Colonic mucosa (tissue), 4 donors: ENCODE measurements around the gene PGM5. TPM values are rescaled to one million over a fixed set of nuclear protein-coding genes. Genes with fewer than 3 reads are reported as not detected.

Experiments used
- DNase-seq: peaks from one replicate; pipeline ENCODE4 v3.0.0-alpha.2; 2020
- H3K27ac ChIP-seq: fragments of 200-600 bp; one replicate; pipeline ENCODE4 v1.8.0; 2021
- H3K27me3 ChIP-seq: fragments of 200-600 bp; one replicate; pipeline ENCODE4 v1.8.0; 2021
- H3K36me3 ChIP-seq: fragments of 200-600 bp; one replicate; pipeline ENCODE4 v1.8.0; 2021
- H3K4me1 ChIP-seq: fragments of 200-600 bp; one replicate; pipeline ENCODE4 v1.8.0; 2021; ENCODE audit warnings: mild to moderate bottlenecking
- H3K4me3 ChIP-seq: fragments of 200-600 bp; one replicate; pipeline ENCODE4 v1.8.0; 2021
- H3K9ac ChIP-seq, 2 donors: one replicate each; pipeline ENCODE4 v1.7.0; 2013; ENCODE audit warnings: control low read depth in 2 of 2, low read depth in 2 of 2, low read length in 2 of 2
- H3K9me3 ChIP-seq: fragments of 200-600 bp; one replicate; pipeline ENCODE4 v1.8.0; 2021
- CTCF ChIP-seq: fragments of 200-600 bp; IDR thresholded peaks from one replicate; pipeline ENCODE4 v1.8.0; 2022; ENCODE audit warnings: antibody characterized with exemption, mild to moderate bottlenecking
- intact Hi-C: fragments of 100-400 bp; cut with DNase I; formaldehyde crosslinking; loops from one replicate; pipeline ENCODE4 v1.14.1; 2022
- total RNA-seq, 2 donors: library from RNA; stranded (reverse); fragmentation: NEBNext Ultra II Directional in 1 of 2; extraction: Animal tissue kit (Norgen Biotek cat#: 25700) in 1 of 2; gene quantifications; one replicate each; pipeline ENCODE4 v1.2.1, GENCODE V29; 2021
- donor health status: healthy.
- donor health status: DM: no; HTN: no; CAD: no.
- donor health status: DM: no; HTN: no; CAD: no.

Gene PGM5
- total RNA-seq, 2 donors from 2014 or later: 7.7 to 48.6 TPM

- DNase-seq: no peak
- intact Hi-C loops: no loop called here
- TF ChIP-seq CTCF: no peak
- Histone ChIP-seq H3K27ac (no peak overlapping the region), H3K9ac (no peak overlapping the region), H3K4me1 (no peaks in the 10 kb centered on the region), H3K27me3 (no peaks in the 10 kb centered on the region), H3K36me3 (no peaks in the 10 kb centered on the region), H3K4me3 (no peak overlapping the region), H3K9me3 (no peaks in the 10 kb centered on the region)
Observed at GRCh38 chr9:68545033-68545705, 188.8 kb downstream of the PGM5 start.

- Histone ChIP-seq H3K4me1 (no peaks in the 10 kb centered on the region), H3K4me3 (no peak overlapping the region), H3K36me3 (no peaks in the 10 kb centered on the region), H3K9me3 (no peaks in the 10 kb centered on the region), H3K9ac (no peak overlapping the region), H3K27ac (no peak overlapping the region), H3K27me3 (no peaks in the 10 kb centered on the region)
- DNase-seq: no peak
- no peak for TF ChIP-seq CTCF
- intact Hi-C loops: no loop called here
Observed at GRCh38 chr9:68546596-68547390, 190.4 kb downstream of the PGM5 start.

- no peak overlapping the region for H3K4me3 ChIP-seq
- intact Hi-C loops: no loop called here
- TF ChIP-seq CTCF: no peak
- no peaks in the 10 kb centered on the region for H3K27me3 ChIP-seq
- H3K36me3 ChIP-seq: no peaks in the 10 kb centered on the region
- no peak overlapping the region for H3K9ac ChIP-seq
- no peak for DNase-seq
- no peak overlapping the region for H3K27ac ChIP-seq
- no peaks in the 10 kb centered on the region for H3K4me1 ChIP-seq
- no peaks in the 10 kb centered on the region for H3K9me3 ChIP-seq
Observed at GRCh38 chr9:68547417-68547816, 191.0 kb downstream of the PGM5 start.

- H3K36me3 ChIP-seq: no peaks in the 10 kb centered on the region
- intact Hi-C loops: no loop called here
- no peak overlapping the region for H3K4me3 ChIP-seq
- TF ChIP-seq CTCF: no peak
- H3K9me3 ChIP-seq: no peaks in the 10 kb centered on the region
- H3K27me3 ChIP-seq: no peaks in the 10 kb centered on the region
- no peaks in the 10 kb centered on the region for H3K4me1 ChIP-seq
- no peak overlapping the region for H3K9ac ChIP-seq
- no peak overlapping the region for H3K27ac ChIP-seq
- no peak for DNase-seq
Observed at GRCh38 chr9:68548241-68548640, 191.8 kb downstream of the PGM5 start.

GRCh38 chr9:68551191-68551590 lies 194.8 kb downstream of the PGM5 start:
- Histone ChIP-seq H3K27me3 (no peaks in the 10 kb centered on the region), H3K36me3 (no peaks in the 10 kb centered on the region), H3K9me3 (no peaks in the 10 kb centered on the region), H3K4me1 (no peaks in the 10 kb centered on the region), H3K9ac (no peak overlapping the region), H3K4me3 (no peak overlapping the region), H3K27ac (no peak overlapping the region)
- DNase-seq: peak; percentile 78
- TF ChIP-seq CTCF: no peak
- intact Hi-C loops: no loop called here
